A549 (cell line): Measurements from ENCODE around the gene COX4I2.

Source experiments
- CEBPB ChIP-seq, 2 experiments: fragments of >200 bp in 1 of 2; sonication (Bioruptor Twin) in 1 of 2; formaldehyde crosslinking in 1 of 2; IDR thresholded peaks; 2 replicates each; pipeline ENCODE4 v1.6.1; 2012 to 2016
- CHD2 ChIP-seq: fragments of 150-350 bp; IDR thresholded peaks from 2 replicates; pipeline ENCODE4 v1.6.1; 2014; ENCODE audit warnings: low read length; ENCODE audit not compliant: partially characterized antibody
- CHD4 ChIP-seq: fragments of 200-600 bp; sonication (generic); IDR thresholded peaks from 2 replicates; pipeline ENCODE4 v1.6.1; 2016; ENCODE audit warnings: antibody characterized with exemption, mild to moderate bottlenecking, borderline replicate concordance
- CTCF ChIP-seq: fragments of >200 bp; sonication (Bioruptor Twin); formaldehyde crosslinking; IDR thresholded peaks from 3 replicates; pipeline ENCODE4 v1.5.1; 2016
- EP300 ChIP-seq, 2 experiments: fragments of >200 bp; sonication (Bioruptor Twin); formaldehyde crosslinking; IDR thresholded peaks; 2 replicates in 1 of 2; 3 replicates in 1 of 2; pipeline ENCODE4 v1.6.1; 2016 to 2017
- GATA3 ChIP-seq: IDR thresholded peaks from 2 replicates; pipeline ENCODE4 v1.6.1; 2012; ENCODE audit warnings: borderline replicate concordance
- MAFK ChIP-seq: fragments of 450-650 bp; IDR thresholded peaks from 2 replicates; pipeline ENCODE4 v1.6.1; 2014; ENCODE audit not compliant: partially characterized antibody
- MAZ ChIP-seq: fragments of 150-350 bp; IDR thresholded peaks from 2 replicates; pipeline ENCODE4 v1.6.1; 2014; ENCODE audit warnings: antibody characterized with exemption, low read depth, low read length, borderline replicate concordance
- PHF8 ChIP-seq: fragments of 200-600 bp; sonication (generic); IDR thresholded peaks from 2 replicates; pipeline ENCODE4 v1.6.1; 2016; ENCODE audit warnings: low read depth, mild to moderate bottlenecking, antibody characterized with exemption, moderate library complexity, borderline replicate concordance
- POLR2A ChIP-seq: IDR thresholded peaks from 2 replicates; pipeline ENCODE4 v1.6.1; 2012; ENCODE audit warnings: mild to moderate bottlenecking, low read length
- POLR2AphosphoS2 ChIP-seq: conservative IDR thresholded peaks from 2 replicates; pipeline ENCODE4 v1.6.1; 2012; ENCODE audit warnings: low read length, improper control_type of control experiment, inconsistent platforms
- SMC3 ChIP-seq: fragments of >200 bp; sonication (Bioruptor Twin); formaldehyde crosslinking; IDR thresholded peaks from 3 replicates; pipeline ENCODE4 v1.6.1; 2018; ENCODE audit warnings: inconsistent platforms
- USF2 ChIP-seq: fragments of 450-650 bp; IDR thresholded peaks from 2 replicates; pipeline ENCODE4 v1.6.1; 2014; ENCODE audit warnings: antibody characterized with exemption
- TF ChIP-seq, protein P1 (sequence below): IDR thresholded peaks from 2 replicates; pipeline ENCODE4 v1.6.1; 2012

DNA sequence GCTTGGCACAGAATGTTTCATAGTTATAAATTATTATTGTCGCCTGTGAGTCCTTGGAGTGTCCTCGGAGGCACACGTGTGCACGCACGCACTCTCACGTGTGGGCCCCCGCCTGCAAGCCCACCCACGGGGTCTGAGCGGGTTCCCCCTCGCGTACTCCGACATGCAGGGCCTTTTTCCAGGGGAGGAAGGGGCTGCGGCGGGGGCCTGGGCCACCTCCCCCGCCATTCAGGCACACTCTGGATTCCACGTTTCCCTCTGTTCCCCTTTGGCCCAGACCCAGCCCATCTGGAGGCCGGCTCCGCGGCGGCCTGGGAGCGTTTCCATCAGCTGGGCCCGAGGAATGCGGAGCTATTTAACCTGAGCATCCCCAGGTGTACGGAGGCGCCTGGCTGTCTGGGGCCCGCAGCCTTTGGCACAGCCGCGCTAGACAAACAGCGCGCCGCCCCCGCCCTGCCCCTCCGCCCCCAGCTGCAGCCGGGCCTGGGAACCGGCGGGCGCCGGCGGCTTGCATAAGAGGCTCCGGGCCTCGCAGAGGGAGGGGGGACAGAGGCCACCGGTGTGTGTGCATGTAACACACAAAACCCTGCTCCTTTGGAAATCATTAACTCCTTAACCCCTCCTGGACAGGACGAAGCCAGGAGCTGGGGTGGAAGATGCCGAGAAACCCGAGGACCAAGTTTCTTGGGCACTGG is 29.3 kb upstream of the COX4I2 start:
- TF ChIP-seq CHD2 (no peak), CTCF (no peak), USF2 (peak; percentile 74), MAZ (peak; percentile 54; the same call in 1 of the 2 replicates), GATA3 (peak; percentile 96), EP300 (IDR thresholded peaks at IDR 0.05) (peak; percentile 96 to 99; a peak in 4 of 5 replicates), POLR2AphosphoS2 (no peak), POLR2A (peak; percentile 55; the same call in 1 of the 2 replicates), CEBPB (IDR thresholded peaks at IDR 0.05) (peak; percentile 91 to 96), CHD4 (no peak), SMC3 (peak; percentile 38; the same call in 2 of the 3 replicates), PHF8 (no peak), MAFK (no peak)
- TF ChIP-seq, protein P1, sequence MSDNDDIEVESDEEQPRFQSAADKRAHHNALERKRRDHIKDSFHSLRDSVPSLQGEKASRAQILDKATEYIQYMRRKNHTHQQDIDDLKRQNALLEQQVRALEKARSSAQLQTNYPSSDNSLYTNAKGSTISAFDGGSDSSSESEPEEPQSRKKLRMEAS, result peak; percentile 95
